D721Med (cell line): Measurements from ENCODE around the gene FAM83G.
"Not testable (repeated sequence)": the region's sequence is repeated elsewhere in the genome, so short reads cannot be mapped to it uniquely, and the experiment has no call there.

Experiments
- DNase-seq: peaks from one replicate; pipeline ENCODE4 v3.0.0; 2011; ENCODE audit warnings: low spot score; ENCODE audit not compliant: insufficient read length
- FAIRE-seq: peaks from 2 replicates; lab custom pipeline; 2011; peaks lifted over from hg19 to GRCh38; lab: Jason Lieb, UNC
- CTCF ChIP-seq: IDR thresholded peaks from 2 replicates; pipeline ENCODE4 v1.5.1; 2012; ENCODE audit warnings: mild to moderate bottlenecking, control low read depth; ENCODE audit not compliant: insufficient read depth; ENCODE audit errors: missing control alignments

FAM83G gene

GRCh38 chr17:18960241-18960665, 44.3 kb downstream of the FAM83G start:
- FAIRE-seq (no peak), DNase-seq (no peak)
- no peak for TF ChIP-seq CTCF

GRCh38 chr17:18959845-18960240, 44.7 kb downstream of the FAM83G start:
- no peak for FAIRE-seq
- TF ChIP-seq CTCF, result no peak
- no peak for DNase-seq

GRCh38 chr17:18959071-18959844, 45.3 kb downstream of the FAM83G start:
- no peak for DNase-seq
- no peak for TF ChIP-seq CTCF
- FAIRE-seq, result no peak

- no peak for FAIRE-seq
- no peak for DNase-seq
- TF ChIP-seq CTCF, result no peak
These were observed 46.0 kb downstream of the FAM83G start for GRCh38 chr17:18958611-18959010.

GRCh38 chr17:18957831-18958230, 46.7 kb downstream of the FAM83G start:
- no peak for TF ChIP-seq CTCF
- no peak for DNase-seq
- no peak for FAIRE-seq

GRCh38 chr17:18956581-18956980, 48.0 kb downstream of the FAM83G start:
- no peak for TF ChIP-seq CTCF
- FAIRE-seq, result no peak
- no peak for DNase-seq

GRCh38 chr17:18956021-18956420, 48.5 kb downstream of the FAM83G start:
- DNase-seq, FAIRE-seq: not testable (repeated sequence)

- no peak for FAIRE-seq
- no peak for TF ChIP-seq CTCF
These were observed 49.6 kb downstream of the FAM83G start for GRCh38 chr17:18955009-18955408.

More at GRCh38 chr17:18955009-18955408, 49.6 kb downstream of the FAM83G start:
- DNase-seq, result no peak
